ENCODE results near the gene PLIN4.

PLIN4 gene

DNA sequence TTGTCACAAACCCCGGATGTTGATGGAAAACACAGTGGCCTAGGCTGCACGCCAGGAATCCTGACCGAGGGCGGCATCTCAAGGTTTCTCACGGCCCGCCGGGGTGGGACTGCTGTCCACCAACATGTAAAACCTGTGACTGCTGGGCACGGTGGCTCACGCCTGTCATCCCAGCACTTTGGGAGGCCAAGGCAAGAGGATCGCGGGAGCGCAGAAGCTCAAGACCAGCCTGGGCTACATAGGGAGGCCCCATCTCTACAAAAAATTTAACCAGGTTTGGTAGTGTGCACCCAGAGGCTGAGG lies 11.2 kb downstream of the PLIN4 start:
- Histone ChIP-seq H3K27me3 (replicated peaks) (no peaks in the 10 kb centered on the region), H3K27ac (no peak overlapping the region), H3K36me3 (replicated peaks) (peaks cover 21% of the 10 kb centered on the region), H3K4me3 (ENCODE audit: low read depth, low read length) (no peak overlapping the region)
- in situ Hi-C loops (cut with HindIII; ENCODE audit: low pct_ligation_motif_present, low sequenced_read_pairs), result no loop called here
- TF ChIP-seq, protein P1, sequence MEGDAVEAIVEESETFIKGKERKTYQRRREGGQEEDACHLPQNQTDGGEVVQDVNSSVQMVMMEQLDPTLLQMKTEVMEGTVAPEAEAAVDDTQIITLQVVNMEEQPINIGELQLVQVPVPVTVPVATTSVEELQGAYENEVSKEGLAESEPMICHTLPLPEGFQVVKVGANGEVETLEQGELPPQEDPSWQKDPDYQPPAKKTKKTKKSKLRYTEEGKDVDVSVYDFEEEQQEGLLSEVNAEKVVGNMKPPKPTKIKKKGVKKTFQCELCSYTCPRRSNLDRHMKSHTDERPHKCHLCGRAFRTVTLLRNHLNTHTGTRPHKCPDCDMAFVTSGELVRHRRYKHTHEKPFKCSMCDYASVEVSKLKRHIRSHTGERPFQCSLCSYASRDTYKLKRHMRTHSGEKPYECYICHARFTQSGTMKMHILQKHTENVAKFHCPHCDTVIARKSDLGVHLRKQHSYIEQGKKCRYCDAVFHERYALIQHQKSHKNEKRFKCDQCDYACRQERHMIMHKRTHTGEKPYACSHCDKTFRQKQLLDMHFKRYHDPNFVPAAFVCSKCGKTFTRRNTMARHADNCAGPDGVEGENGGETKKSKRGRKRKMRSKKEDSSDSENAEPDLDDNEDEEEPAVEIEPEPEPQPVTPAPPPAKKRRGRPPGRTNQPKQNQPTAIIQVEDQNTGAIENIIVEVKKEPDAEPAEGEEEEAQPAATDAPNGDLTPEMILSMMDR (IDR thresholded peaks at IDR 0.05; ENCODE audit: low read depth, low read length, missing control alignments), result no peak
- no peak for DNase-seq

DNA sequence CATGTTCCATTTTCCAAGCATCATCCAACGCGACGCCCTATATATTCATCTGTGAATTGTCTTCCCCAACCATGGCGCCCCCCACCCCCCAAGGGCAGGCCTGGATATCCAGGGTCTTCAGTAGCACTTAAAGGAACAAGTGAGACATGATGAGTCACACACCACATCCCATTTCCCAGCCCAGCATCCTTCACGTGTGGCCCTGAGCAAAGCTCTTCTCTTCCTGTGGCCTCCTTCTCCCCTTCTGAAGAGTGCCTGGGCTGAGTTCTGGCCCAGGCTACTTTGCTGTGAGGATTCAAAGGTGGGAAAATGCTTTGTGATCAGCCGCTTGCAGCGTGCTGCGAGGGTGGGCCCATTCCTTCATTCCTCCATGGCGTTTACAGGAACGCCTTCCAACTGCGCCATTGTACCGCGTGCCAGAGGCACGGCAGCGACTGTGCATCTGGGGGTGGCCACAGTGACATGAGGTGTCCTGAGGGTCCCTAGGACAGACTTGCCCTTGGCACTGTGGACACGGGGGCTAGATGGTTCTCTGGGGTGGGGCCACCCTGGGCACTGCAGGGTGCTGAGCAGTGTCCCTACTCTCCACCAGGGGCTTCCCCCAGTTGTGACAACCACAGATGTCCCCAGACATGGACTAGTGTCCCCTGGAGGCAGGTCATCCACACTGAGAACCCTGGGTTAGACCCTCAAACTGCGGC lies 11.7 kb downstream of the PLIN4 start:
- peak overlapping the region; percentile 3 for H3K27ac ChIP-seq
- peak; percentile 67 for DNase-seq
- no peak overlapping the region for H3K4me3 ChIP-seq (ENCODE audit: low read depth, low read length)

DNA sequence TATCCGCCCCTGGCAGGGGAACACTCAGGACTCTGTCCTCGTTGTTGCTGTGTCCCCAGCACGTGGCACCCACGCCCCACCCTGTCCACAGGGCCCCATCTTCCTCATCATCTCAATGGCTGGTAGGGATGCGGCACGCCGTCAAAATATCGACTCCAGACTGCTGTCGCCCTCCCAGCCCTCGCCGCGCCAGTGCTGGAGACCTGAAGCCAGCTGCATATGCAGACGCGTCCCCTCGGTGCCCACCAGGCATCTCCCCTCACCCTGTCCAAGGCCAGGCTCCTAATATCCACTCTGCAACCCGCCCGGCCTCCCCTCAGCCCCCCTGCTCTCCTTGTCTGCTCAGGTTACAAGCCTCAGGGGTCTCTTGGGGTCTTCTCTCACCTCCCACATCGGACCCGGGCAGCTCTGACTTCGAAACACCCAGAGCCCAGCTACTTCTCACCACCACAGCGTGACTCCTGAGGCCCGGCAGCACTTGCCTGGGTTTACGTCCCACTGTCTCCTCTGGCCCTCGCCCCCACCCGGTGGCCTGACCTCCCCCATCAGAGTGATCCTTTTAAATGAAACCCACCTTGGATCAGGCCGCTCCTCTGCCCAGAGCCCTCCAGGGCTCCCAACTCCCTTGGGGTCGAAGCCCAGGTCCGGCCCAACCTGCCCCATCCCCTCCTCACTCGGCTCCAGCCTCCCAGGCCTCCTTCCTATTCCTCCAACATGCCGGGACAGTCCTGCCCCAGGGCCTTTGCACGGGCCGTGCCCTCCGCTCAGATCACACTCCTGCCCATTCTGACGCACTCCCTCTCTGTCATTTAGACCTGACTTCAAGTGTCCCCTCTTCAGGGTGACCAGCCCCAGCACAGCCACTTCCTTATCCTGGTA lies 12.5 kb downstream of the PLIN4 start:
- Histone ChIP-seq H3K27me3 (replicated peaks) (no peaks in the 10 kb centered on the region), H3K36me3 (replicated peaks) (peaks cover 28% of the 10 kb centered on the region), H3K27ac (no peak overlapping the region), H3K4me3 (ENCODE audit: low read depth, low read length) (no peak overlapping the region)
- TF ChIP-seq, protein P1 (IDR thresholded peaks at IDR 0.05; ENCODE audit: low read depth, low read length, missing control alignments), result no peak
- in situ Hi-C loops (cut with HindIII; ENCODE audit: low pct_ligation_motif_present, low sequenced_read_pairs), result no loop called here
- DNase-seq, result no peak

More for the DNA sequence above, 11.7 kb downstream of the PLIN4 start:
- no peaks in the 10 kb centered on the region for H3K27me3 ChIP-seq (replicated peaks)
- in situ Hi-C loops (cut with HindIII; ENCODE audit: low pct_ligation_motif_present, low sequenced_read_pairs), result no loop called here
- TF ChIP-seq, protein P1 (IDR thresholded peaks at IDR 0.05; ENCODE audit: low read depth, low read length, missing control alignments), result peak; percentile 36
- H3K36me3 ChIP-seq (replicated peaks), result peaks cover 22% of the 10 kb centered on the region

DNA sequence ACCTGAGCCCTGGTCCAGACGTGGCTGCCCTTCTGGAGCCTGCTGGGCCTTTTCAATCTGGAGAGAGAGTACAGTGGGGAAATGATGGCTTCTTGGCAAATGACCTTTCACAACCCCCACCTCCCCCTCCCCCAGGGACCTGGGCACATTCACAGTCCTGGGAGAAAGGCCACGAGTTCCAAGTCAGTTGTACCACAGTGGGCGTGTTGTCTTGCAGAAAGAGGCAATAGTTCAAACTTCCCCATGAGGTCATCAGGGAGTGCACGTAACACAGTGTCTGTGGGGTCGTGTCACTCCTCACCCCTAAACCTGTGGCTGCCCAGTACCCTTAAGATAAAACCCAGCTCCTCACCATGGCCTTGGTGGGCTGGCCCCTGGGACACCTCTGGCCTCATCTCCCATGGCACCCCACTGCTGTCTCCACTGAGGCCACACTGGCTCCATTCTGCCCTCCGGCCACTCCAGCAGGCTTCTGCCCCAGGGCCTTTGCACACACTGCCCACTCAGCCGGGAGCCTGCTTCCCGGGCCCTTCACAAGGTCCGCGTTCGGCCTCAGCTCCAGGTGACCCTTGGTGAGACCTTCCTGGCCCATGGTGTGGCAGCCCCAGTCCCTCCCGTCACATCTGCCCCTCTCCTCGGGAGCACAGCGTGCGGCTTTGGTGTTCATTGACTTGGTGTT lies 13.3 kb downstream of the PLIN4 start:
- no peak for DNase-seq
- peaks cover 33% of the 10 kb centered on the region for H3K36me3 ChIP-seq (replicated peaks)
- H3K4me3 ChIP-seq (ENCODE audit: low read depth, low read length), result no peak overlapping the region
- H3K27ac ChIP-seq, result no peak overlapping the region
- H3K27me3 ChIP-seq (replicated peaks), result no peaks in the 10 kb centered on the region
- TF ChIP-seq, protein P1 (IDR thresholded peaks at IDR 0.05; ENCODE audit: low read depth, low read length, missing control alignments), result no peak
- in situ Hi-C loops (cut with HindIII; ENCODE audit: low pct_ligation_motif_present, low sequenced_read_pairs), result no loop called here

DNA sequence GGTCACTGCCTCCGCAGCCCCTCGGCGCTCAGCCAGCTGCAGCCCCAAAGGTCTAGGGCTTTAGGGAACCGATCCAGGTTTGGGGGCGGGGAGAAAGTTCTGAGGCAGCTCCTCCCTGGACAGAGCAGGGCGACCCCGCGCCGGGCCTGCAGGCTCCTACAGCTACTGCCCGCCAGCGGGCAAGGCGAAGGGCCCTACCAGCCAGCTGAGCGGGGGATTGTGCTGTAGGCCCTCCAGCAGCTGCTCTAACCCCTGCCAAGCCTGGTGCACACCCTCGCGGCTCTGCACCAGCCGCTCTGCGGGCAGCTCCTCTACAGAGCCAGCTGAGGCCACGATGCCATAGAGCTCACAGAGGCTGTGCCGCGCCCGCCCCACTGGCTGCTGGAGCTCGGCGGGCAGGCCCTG lies 14.0 kb downstream of the PLIN4 start:
- peaks cover 36% of the 10 kb centered on the region for H3K36me3 ChIP-seq (replicated peaks)
- TF ChIP-seq, protein P1 (IDR thresholded peaks at IDR 0.05; ENCODE audit: low read depth, low read length, missing control alignments), result no peak
- in situ Hi-C loops (cut with HindIII; ENCODE audit: low pct_ligation_motif_present, low sequenced_read_pairs), result no loop called here
- no peak overlapping the region for H3K4me3 ChIP-seq (ENCODE audit: low read depth, low read length)
- DNase-seq, result no peak
- H3K27ac ChIP-seq, result no peak overlapping the region
- no peaks in the 10 kb centered on the region for H3K27me3 ChIP-seq (replicated peaks)
